Activated naive CD8-positive, alpha-beta T cell treated with anti-CD3 and anti-CD28 coated beads, Interleukin-2, amount 10 ng/mL, durations not matched to agents 7 days and 5 days (primary cell): ENCODE results near the gene TLK1. TPM values are rescaled to one million over a fixed set of nuclear protein-coding genes. Genes with fewer than 3 reads are reported as not detected.

Experiments
- total RNA-seq, 2 experiments: library from RNA; stranded (reverse); gene quantifications; one replicate each; pipeline ENCODE4 v1.2.3, GENCODE V29; 2021

TLK1 gene
- total RNA-seq, 2 experiments from 2014 or later: 89.9 to 91.5 TPM

Other genes starting within 250 kb of the TLK1 start
- gene GORASP2, start 231.6 kb downstream of the TLK1 start, total RNA-seq: 10 to 100 TPM; 61.2 to 62.7 TPM